Osteocyte (in vitro differentiated cells): Measurements from ENCODE around the gene CAMK2G. TPM values are rescaled to one million over a fixed set of nuclear protein-coding genes. Genes with fewer than 3 reads are reported as not detected.
A peak's percentile ranks its signal among the peaks of the same experiment; 100 is the strongest.

ENCODE experiments used
- DNase-seq: peaks from one replicate; pipeline ENCODE4 v3.0.0; 2021; ENCODE audit warnings: mixed read lengths; ENCODE audit not compliant: unreplicated experiment; ENCODE audit errors: extremely low spot score
- H3K27ac Mint-ChIP-seq: one replicate; pipeline ENCODE4 v1.8.0; 2021; ENCODE audit warnings: mild to moderate bottlenecking, mixed read lengths; ENCODE audit not compliant: unreplicated experiment
- H3K27me3 Mint-ChIP-seq: one replicate; pipeline ENCODE4 v1.8.0; 2021; ENCODE audit warnings: mixed read lengths; ENCODE audit not compliant: unreplicated experiment
- H3K36me3 Mint-ChIP-seq: one replicate; pipeline ENCODE4 v1.8.0; 2021; ENCODE audit warnings: mixed read lengths; ENCODE audit not compliant: unreplicated experiment
- H3K4me1 Mint-ChIP-seq: one replicate; pipeline ENCODE4 v1.8.0; 2021; ENCODE audit warnings: mixed read lengths; ENCODE audit not compliant: unreplicated experiment
- H3K4me3 Mint-ChIP-seq: one replicate; pipeline ENCODE4 v1.8.0; 2021; ENCODE audit warnings: mild to moderate bottlenecking, moderate library complexity, mixed read lengths; ENCODE audit not compliant: unreplicated experiment
- H3K9me3 Mint-ChIP-seq: one replicate; pipeline ENCODE4 v1.8.0; 2021; ENCODE audit warnings: mixed read lengths; ENCODE audit not compliant: unreplicated experiment
- CTCF ChIP-seq: fragments of 200-600 bp; sonication (generic); IDR thresholded peaks from 2 replicates; pipeline ENCODE4 v1.5.0; 2021; ENCODE audit warnings: antibody characterized with exemption, mild to moderate bottlenecking, moderate library complexity
- total RNA-seq: library from RNA; stranded (reverse); gene quantifications from 2 replicates; pipeline ENCODE4 v1.2.1, GENCODE V29; 2021

CAMK2G gene
- total RNA-seq, 1 donor from 2014 or later: 37.6 TPM

- DNase-seq: no peak
- Mint-ChIP-seq H3K27ac (peak overlapping the region; percentile 77), H3K36me3 (peaks cover 35% of the 10 kb centered on the region), H3K27me3 (no peaks in the 10 kb centered on the region), H3K4me3 (no peak overlapping the region), H3K9me3 (no peaks in the 10 kb centered on the region), H3K4me1 (peaks cover 74% of the 10 kb centered on the region)
- TF ChIP-seq CTCF: no peak
These were observed 43.4 kb upstream of the CAMK2G start for GRCh38 chr10:73917566-73918305.

- no peak for TF ChIP-seq CTCF
- H3K9me3 Mint-ChIP-seq: no peaks in the 10 kb centered on the region
- H3K36me3 Mint-ChIP-seq: peaks cover 36% of the 10 kb centered on the region
- peaks cover 80% of the 10 kb centered on the region for H3K4me1 Mint-ChIP-seq
- no peak for DNase-seq
- no peaks in the 10 kb centered on the region for H3K27me3 Mint-ChIP-seq
- H3K4me3 Mint-ChIP-seq: peak overlapping the region; percentile 42
- H3K27ac Mint-ChIP-seq: peak overlapping the region; percentile 75
These were observed 42.6 kb upstream of the CAMK2G start for GRCh38 chr10:73916761-73917470.

GRCh38 chr10:73915206-73915851 is 41.0 kb upstream of the CAMK2G start:
- no peak for DNase-seq
- H3K36me3 Mint-ChIP-seq: peaks cover 42% of the 10 kb centered on the region
- H3K4me3 Mint-ChIP-seq: peak overlapping the region; percentile 97
- no peak for TF ChIP-seq CTCF
- H3K9me3 Mint-ChIP-seq: no peaks in the 10 kb centered on the region
- peak overlapping the region; percentile 91 for H3K27ac Mint-ChIP-seq
- no peaks in the 10 kb centered on the region for H3K27me3 Mint-ChIP-seq
- H3K4me1 Mint-ChIP-seq: peaks cover 86% of the 10 kb centered on the region

GRCh38 chr10:73914036-73914435 is 39.7 kb upstream of the CAMK2G start:
- H3K4me1 Mint-ChIP-seq: peaks cover 87% of the 10 kb centered on the region
- peak overlapping the region; percentile 91 for H3K27ac Mint-ChIP-seq
- no peak for TF ChIP-seq CTCF
- no peaks in the 10 kb centered on the region for H3K27me3 Mint-ChIP-seq
- DNase-seq: no peak
- peaks cover 42% of the 10 kb centered on the region for H3K36me3 Mint-ChIP-seq
- peak overlapping the region; percentile 97 for H3K4me3 Mint-ChIP-seq
- H3K9me3 Mint-ChIP-seq: no peaks in the 10 kb centered on the region

GRCh38 chr10:73911553-73912004 is 37.2 kb upstream of the CAMK2G start:
- no peak for TF ChIP-seq CTCF
- Mint-ChIP-seq H3K4me3 (peak overlapping the region; percentile 97), H3K4me1 (peaks cover 94% of the 10 kb centered on the region), H3K36me3 (peaks cover 36% of the 10 kb centered on the region), H3K9me3 (no peaks in the 10 kb centered on the region), H3K27ac (peak overlapping the region; percentile 91), H3K27me3 (no peaks in the 10 kb centered on the region)
- no peak for DNase-seq
